GM19372 (cell line): Measurements from ENCODE around the gene FANCC.
A peak's percentile ranks its signal among the peaks of the same experiment; 100 is the strongest.
"Not testable (repeated sequence)": the region's sequence is repeated elsewhere in the genome, so short reads cannot be mapped to it uniquely, and the experiment has no call there.

Source experiments
- ATAC-seq: cut with Tn5 transposase; IDR thresholded peaks from one replicate; pipeline ENCODE4 v1.9.1; 2021; ENCODE audit warnings: mild to moderate bottlenecking, low read depth, moderate library complexity; ENCODE audit not compliant: unreplicated experiment

FANCC gene

DNA sequence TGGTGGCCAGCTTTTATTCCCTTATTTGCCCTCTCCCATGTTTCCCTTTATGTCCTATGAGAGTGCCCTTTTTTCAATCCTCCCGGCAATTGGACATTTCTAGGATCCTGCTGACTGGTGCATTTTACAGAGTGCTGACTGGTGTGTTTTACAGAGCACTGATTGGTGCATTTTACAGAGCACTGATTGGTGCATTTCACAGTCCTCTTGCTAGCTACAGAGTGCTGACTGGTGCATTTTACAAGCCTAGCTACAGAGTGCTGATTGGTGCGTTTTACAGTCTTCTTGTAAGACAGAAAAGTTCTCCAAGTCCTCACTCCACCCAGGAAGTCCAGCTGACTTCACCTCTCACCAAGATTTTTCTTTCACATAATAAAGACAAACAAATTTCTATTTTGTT, 15.4 kb upstream of the FANCC start:
- no peak for ATAC-seq

GRCh38 chr9:95330720-95331404, 13.4 kb upstream of the FANCC start:
- ATAC-seq: no peak

- not testable (repeated sequence) for ATAC-seq
These were observed 11.6 kb upstream of the FANCC start for GRCh38 chr9:95329061-95329460.

DNA sequence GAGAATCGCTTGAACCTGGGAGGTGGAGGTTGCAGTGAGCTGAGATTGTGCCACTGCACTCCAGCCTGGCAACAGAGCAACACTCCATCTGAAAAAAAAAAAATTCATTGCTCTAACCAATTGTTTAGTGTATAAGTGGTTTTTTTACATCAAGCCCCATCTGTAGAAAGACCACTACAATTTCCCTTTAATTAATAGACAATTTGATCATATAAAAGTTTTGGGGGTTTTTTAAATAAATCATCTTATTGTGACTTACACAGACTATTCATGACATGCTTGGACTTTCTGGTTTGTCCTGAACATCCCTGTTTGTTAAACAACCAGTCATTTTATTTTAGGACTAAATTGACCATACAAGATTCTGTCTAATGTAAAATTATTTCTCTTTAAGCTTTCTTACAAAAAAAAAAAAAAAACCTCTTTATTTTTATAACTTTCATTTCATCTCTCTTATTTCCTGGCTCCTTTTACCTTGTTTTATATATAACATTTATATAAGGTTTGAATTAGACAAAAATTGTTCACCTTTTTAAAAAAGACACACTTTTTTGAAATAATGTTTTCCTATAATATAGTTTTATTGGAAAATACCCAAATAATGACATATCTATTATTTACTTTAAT, 9.8 kb upstream of the FANCC start:
- ATAC-seq: no peak

- no peak for ATAC-seq
These were observed 7.7 kb upstream of the FANCC start for GRCh38 chr9:95325221-95325620.

GRCh38 chr9:95317893-95318211, 343 bp upstream of the FANCC start:
- ATAC-seq: no peak

DNA sequence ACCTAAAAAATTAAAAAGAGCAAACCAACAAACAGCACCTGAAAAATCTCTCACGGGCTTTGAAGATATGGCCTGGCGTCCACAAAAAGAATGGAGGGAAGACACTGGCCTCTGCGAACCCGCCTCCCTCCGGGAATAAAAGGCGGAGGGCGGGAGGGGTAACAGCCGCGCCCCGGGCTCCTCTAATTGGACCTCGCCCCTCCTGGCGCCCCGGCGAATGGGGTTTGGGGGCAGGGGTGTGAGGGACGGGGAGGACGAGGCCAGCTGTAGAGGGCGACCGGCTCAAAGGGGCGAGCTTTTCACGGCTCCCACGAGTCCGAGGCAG, 753 bp downstream of the FANCC start:
- ATAC-seq: peak; percentile 44

DNA sequence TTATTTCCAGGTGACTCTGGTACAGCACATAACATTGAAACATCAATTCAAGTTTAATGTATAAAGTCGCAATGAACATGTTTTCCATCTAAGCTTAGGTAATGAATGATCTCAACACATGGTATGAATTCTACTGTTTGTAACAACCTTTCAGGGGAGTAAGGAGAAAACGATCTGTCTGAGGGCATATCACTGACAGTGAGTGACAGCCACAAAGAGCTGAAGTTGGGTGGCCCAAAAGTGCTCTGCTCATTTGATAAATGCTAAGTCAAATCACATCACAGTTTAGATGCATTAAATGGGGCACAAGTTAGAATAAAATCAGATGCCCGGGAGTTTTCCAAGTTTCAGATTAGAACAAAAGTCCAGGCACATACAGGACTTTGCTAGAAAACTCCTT, 1.2 kb downstream of the FANCC start:
- no peak for ATAC-seq

DNA sequence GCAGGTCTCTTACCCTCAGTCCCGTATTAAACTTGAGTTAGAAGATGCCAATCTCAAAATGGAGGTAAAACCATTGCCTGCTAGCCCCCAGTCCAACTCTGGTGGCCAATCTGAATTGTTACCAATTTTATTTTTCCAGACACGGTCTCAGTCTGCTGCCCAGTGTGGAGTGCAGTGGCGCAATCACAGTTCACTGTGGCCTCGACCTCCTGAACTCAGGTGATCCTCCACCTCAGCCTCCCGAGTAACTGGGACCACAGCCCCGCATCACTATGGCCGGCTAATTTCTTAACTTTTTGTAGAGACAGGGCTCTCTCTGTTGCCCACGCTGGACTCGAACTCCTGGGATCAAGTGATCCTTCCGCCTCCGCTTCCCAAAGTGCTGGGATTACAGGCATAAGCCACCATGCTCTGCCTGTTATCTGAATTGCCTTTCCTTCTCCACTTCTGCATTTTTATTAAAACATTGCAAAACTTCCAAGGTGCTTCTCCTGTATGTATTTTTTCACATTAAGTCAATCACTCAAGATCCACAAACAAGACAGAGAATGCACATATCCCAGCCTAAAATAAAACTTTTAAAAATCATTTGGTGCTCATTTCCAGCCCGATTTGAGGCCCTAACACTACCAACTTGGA, 2.3 kb downstream of the FANCC start:
- no peak for ATAC-seq

GRCh38 chr9:95313010-95313498, 4.5 kb downstream of the FANCC start:
- ATAC-seq: no peak

DNA sequence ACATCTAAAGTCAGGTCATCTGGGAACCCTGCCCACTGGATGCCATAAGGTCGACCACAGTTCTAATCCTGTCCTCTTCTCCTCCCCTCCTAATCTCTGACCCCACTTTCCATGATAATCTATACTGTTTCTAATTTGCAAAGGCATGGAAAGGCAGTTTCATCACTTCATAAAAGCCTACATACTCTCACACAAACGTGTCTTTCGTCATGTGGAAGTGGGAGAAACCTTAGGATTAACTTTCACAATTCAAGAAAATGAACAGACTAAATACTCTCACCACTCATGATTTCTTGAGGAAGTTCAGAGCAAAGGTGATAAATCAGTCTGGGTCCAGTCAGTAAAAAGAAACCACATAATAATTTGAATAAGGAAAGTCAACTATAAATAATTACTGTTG, 5.5 kb downstream of the FANCC start:
- no peak for ATAC-seq

DNA sequence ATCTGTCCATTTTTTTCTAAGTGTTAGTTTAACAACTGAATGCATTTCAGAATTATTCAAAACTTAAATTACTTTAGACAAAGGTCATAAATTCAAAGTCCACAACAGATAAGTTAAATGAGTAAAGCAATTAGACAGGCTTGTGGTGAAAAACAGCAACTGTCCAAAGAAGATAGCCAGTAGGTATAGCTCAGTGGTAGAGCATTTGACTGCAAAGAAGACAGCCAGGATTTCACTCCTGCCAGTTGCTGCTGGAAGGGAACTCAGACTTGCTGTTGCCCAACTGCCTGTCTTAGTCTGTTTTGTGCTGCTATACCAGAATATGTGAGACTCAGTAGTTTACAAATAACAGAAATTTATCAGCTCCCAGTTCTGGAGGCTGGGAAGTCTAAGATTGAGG, 10.0 kb downstream of the FANCC start:
- ATAC-seq: no peak

- no peak for ATAC-seq
These were observed 10.7 kb downstream of the FANCC start for GRCh38 chr9:95306819-95307218.

DNA sequence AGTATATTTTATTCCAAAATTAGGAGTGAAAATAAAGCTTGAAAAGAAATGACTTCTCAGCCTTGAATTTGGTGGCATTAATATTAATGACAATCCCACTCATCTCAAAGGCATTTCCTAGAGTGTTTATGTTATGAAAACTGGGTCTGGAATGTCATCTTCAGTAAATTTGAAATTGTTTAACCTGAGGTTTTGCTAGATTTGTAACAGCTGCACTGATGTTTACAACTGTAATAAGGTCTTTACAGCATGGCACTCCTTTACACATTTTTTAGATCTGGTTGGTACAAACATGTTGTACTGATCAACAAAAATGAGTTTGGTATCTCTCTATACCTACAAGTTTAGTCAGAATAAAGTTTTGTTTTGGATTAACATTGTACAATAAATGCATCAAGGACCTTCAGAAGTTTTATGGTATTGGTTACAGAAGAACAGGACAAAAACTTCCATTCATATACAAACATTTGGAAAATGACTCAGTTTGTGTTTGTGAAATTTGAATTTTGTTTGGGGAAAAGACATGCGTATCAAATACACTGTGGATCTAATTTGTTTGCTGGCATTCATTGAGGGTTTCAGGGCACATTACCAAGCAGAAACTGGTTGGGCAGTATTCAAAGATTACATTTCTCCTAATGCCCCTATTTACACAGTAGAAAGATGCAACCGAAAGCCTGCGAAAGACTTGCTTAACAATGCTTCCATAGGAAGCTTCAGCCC, 11.6 kb downstream of the FANCC start:
- ATAC-seq: no peak

DNA sequence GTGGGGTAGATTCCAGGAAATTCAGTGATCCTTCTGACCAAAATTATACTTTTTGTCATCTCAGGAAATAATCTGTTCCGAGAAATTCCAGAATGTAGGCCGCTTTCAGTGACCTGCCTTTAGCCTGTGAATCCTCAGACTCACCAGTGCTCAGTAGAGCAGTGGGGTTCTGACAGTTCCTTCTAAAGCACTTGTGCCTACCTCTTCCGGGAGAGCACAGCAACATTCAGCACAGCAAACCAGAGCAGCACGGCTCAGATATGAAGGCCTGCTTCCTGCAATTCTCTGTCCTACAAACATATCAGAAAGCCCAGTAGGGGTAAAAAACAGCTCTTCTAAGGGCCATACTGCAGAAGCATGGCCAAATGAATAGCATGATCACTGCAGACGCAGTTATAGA, 15.0 kb downstream of the FANCC start:
- no peak for ATAC-seq

GRCh38 chr9:95297760-95298159, 19.7 kb downstream of the FANCC start:
- no peak for ATAC-seq

- ATAC-seq: no peak
These were observed 20.2 kb downstream of the FANCC start for GRCh38 chr9:95297316-95297715.

DNA sequence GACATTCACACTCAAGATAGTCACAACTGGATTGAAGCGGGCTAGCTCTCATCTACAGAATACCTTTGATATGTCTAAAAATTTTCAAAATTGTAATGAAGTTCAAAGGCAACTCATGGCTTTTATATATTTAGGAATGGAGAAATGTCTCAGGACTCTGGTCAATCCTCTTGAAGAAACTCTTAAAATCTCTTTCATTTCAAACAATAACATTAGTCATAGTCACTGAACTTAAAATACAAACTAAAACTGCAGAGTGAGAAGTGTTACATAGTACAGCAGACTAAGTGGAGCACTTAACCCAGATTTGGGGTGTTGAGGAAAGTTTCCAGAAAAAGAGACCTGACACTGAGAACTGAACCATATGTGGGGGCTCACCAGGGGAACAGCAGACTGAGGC, 20.7 kb downstream of the FANCC start:
- ATAC-seq: no peak

- ATAC-seq: not testable (repeated sequence)
These were observed 24.2 kb downstream of the FANCC start for GRCh38 chr9:95293296-95293695.

DNA sequence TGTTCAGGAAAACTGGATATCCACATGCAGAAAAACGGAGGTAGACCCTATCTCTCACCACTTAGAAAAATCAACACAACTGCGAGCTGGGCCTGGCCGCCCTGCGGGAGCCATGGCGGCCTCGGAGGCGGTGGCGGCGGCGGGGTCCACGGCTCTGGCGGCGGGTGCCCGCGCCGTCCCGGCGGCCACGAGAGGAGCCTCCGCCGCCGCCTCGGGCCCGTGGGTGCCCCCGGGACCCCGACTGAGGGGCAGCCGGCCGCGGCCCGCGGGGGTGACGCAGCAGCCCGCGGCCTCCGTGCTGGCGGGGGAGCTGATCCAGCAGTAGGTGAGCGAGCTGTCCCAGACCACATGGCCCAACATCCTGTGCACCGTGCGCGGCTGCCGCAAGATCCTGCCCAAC, 25.3 kb downstream of the FANCC start:
- no peak for ATAC-seq

DNA sequence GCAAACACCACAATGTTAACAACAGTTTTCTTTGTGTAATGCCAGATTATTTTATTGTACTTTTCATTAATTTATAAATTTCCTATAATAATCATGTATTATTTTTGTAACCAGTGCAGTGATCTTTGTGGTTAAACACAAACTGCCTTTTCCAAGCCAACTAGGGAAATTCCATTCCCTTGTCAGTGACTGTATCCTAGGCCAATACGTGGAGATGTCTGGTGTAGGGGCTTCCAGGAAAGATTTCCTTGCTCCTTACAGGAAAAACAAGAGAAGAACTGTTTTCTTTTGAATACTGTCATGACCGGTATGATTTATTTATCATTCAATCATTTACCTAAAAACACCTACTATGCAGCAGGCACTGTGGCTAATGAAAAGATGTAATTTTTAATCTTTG, 31.4 kb downstream of the FANCC start:
- no peak for ATAC-seq

DNA sequence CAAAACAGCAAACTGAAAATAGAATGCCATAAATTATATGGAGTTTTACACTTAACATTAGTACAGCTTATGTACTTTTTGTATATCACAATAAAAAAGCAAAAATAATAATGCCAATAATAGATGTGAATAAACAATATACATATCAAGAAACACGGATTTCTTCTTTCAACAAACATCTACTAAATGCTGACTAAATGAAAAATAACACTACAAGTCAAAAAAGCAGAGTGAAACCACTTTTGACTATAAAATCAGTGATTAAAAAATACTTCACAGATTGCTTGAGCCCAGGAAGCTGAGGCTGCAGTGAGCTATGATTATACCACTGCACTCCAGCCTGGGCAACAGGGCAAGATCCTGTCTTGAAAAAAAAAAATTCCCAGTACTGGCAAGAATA, 32.2 kb downstream of the FANCC start:
- no peak for ATAC-seq
